Sciatic nerve (tissue), 2 donors: ENCODE data around the gene DNM2. TPM values are rescaled to one million over a fixed set of nuclear protein-coding genes. Genes with fewer than 3 reads are reported as not detected.
A peak's percentile ranks its signal among the peaks of the same experiment; 100 is the strongest.

Source experiments
- ATAC-seq: fragments of 200-7000 bp; cut with Tn5 transposase; one replicate; pipeline ENCODE4 v1.9.1; 2020; ENCODE audit warnings: mild to moderate bottlenecking, moderate library complexity
- DNase-seq: peaks from one replicate; pipeline ENCODE4 v3.0.0-alpha.2; 2020; ENCODE audit warnings: low spot score
- intact Hi-C: fragments of 100-400 bp; cut with DNase I; formaldehyde crosslinking; loops from one replicate; pipeline ENCODE4 v1.14.2; 2022
- total RNA-seq: library from RNA; stranded (reverse); fragmentation: NEBNext Ultra II Directional; extraction: Animal tissue kit (Norgen Biotek cat#: 25700); gene quantifications from one replicate; pipeline ENCODE4 v1.2.1, GENCODE V29; 2021
- donor health status: DM: no; HTN: no; CAD: no.
- donor health status: DM: no; HTN: no; CAD: no.

Gene DNM2
- total RNA-seq, 1 donor from 2014 or later, result 136 TPM

DNA sequence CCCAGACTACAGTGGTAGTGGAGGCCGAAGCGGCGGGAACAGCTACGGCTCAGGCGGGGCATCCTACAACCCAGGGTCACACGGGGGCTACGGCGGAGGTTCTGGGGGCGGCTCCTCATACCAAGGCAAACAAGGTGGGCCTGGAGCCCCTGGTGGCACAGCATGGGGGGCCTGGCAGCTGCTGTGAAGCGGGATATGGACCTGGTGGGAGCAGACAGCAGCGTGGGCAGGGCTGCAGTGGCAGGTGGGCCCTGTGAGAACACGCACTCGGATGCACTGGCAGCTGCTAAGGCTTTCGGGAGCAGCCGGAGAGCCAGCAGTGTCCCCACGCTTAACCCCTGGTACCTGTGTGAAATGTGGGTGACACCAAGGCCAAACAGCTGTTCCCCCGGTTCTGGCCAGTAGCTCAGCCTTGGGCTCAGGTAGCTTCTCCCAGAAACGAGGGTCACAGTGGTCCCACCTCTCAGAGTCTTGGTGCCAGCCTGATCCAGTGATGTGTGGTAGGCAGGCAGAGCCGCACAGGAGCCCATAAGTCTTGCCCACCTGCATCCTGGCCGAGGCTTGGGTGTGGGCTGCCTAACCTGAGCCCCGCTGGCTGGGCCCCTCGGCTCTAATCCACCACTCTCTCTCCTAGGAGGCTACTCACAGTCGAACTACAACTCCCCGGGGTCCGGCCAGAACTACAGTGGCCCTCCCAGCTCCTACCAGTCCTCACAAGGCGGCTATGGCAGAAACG lies 29.2 kb upstream of the DNM2 start:
- ATAC-seq (no peak), DNase-seq (no peak)
- intact Hi-C loops, result no loop called here

DNA sequence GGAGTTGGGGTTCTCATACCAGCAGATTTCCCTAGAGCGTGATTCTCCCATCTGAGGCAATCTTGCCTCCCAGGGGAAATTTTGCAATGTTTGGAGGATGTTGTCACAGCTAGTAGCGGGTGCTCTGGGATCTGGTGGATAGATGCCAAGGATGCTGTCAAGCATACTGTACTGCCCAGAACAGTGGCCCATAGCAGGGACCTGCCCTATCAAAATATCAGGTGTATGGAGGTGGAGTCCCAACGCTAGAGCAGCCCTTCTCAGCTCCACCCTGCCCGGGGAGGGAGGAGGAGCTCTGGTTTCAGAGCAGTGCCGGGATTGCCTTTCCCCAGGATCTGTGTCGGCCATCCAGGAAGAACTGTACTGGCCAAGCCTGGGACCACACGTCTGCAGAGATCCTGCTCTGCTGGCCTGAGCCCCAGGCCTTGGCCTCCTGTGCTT lies 27.5 kb upstream of the DNM2 start:
- no peak for DNase-seq
- intact Hi-C loops, result no loop called here
- no peak for ATAC-seq

DNA sequence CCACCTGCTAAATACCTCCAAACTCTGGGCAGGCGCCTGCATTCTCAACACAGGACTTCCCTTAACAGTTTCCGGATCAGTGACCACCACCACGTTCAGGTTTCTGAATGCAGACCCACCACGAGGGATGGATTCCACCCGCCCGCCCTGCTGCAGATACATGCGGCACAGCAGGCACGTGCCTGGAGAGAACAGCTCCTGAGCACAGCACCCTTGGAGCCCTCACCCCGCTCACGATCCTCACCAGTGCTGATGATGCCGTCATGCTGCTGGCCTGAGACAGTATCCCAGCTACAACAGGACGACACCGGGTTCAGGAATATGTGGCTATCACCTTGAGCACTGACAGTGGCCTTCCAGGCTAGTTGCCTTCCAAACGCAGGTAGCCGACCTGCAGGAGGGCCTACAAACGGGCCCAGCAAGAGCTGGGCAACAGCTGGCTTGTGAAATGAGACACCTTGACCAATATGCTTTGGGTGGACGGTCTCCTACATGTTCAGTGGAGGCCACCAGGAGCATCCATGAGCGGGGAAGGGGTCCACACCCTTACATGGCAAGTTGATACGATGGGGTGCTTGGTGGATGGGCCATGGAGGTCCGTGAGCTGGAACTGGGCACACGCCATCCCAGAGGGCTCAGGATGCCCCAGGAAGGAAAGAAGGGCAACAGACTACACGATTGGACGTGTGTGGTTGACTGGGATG lies 26.5 kb upstream of the DNM2 start:
- ATAC-seq (no peak), DNase-seq (no peak)
- intact Hi-C loops, result no loop called here

DNA sequence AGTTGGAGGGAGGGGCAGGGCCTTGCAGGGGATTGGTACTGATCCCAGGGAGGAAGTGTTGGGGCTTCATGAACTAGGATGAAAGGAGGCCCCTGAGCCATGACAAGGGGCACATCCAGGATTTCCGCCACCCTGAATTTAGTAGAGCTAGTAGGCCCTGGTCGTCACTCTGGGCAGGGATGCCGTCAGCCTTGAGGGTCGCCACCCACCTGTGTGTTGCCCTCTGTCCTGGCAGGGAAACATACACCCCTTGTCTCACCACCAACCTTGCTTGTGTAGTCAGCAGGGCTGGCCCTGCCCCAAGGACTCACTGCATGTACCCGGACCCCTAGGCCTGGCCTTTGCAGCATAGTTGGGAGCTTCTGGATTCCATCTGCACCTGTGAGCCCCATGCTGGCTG lies 26.0 kb upstream of the DNM2 start:
- intact Hi-C loops, result no loop called here
- no peak for ATAC-seq
- DNase-seq, result no peak

DNA sequence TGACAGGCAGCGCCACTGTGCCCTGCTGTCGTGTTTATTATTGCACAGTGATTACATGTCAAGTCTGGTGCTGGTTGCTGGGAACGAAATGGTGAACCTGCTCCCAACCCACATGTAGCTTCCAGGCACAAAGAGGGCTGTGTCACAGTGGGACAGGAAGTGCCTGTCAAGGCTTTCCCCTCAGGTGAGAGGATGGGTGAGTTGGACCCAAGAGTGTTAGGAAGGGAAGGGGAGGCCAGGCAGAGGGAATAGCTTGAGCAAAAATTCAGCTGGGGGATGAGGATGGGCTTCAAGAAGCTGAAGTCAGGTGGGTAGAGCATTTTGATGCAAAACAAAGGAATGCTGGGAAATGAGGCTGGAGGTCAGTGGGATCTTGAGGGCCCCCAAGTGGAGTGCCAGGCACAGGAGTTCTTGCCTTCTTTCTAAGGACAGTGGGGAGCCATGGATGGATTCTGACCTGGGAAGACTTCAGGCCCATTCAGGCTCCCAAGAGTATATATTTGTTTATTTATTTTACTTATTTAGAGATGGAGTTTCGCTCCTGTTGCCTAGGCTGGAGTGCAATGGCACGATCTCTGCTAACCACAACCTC lies 25.1 kb upstream of the DNM2 start:
- intact Hi-C loops, result no loop called here
- no peak for ATAC-seq
- DNase-seq, result no peak

DNA sequence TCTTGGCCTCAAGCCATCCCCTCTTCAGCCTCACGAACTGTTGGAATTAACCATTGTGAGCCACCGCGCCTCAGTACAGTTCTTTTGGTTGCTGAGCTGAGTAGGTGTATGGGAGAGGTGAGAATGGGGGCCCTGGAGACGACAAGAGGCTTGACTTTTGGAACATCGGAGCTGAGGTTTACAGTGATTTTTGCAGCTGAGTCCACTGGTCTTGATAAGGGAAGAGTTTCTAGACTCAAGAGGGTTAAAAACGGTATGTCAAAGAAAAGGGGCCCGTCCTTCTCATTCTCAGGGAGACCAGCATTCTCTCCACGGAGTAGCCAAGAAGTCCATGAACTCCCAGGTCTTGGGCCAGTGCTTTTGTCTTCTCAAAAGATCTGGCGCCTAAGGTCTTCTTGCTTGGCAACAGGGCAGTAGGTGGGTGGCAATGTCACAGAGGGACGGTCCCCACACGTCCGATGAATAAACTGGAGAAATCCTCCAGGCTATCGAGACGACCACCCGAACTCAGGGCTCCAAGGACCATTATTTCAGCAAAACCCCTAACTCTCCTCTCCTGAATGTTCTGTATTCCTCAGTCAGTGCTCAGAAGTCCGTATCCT lies 23.1 kb upstream of the DNM2 start:
- no peak for DNase-seq
- intact Hi-C loops, result no loop called here
- ATAC-seq, result no peak

DNA sequence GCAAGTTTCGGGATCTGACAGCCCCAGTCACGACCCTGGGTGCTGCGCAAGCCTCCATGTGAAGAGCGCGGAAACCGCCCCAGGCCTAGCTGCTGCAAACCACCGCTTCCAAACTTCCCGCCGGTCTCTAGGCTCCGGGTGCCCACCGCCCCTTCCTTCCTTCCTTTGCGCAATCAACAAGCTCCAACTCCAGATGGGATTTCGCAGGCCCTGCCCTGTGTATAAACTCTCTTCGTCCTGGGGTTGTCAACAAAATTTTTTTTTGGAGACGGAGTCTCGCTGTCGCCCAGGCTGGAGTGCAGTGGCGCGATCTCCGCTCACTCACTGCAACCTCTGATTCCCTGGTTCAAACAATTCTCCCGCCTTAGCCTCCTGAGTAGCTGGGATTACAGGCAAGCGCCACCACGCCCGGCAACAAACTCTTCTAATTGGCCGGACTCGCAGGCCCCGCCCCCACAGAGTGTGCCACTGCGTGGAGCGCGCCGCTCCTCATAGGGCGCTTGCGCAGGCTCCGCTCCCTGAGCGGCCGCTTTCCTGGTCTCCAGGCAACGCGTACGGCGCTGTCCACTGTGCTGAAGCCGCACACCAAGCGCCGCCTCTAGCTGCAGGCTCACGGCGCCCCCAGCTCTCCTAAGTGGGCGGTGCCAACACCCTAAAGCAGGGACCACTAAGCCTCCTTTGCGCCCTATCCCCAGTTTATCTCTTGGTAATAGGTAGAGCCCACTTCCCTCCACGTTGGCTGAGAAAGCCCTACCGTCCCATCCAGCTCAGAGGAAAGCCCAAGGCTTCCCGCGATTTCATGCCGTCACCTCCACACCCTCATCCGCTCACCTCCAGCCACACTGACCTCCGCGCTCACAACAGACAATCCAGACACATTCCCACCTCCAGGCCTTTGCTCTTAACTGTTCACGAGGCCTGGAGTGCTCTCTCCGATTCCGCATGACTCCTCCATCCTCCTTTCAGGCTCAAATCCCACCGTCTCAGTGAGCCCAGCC lies 22.2 kb upstream of the DNM2 start:
- ATAC-seq (peak; percentile 99), DNase-seq (peak; percentile 94)
- intact Hi-C loops, result no loop called here

DNA sequence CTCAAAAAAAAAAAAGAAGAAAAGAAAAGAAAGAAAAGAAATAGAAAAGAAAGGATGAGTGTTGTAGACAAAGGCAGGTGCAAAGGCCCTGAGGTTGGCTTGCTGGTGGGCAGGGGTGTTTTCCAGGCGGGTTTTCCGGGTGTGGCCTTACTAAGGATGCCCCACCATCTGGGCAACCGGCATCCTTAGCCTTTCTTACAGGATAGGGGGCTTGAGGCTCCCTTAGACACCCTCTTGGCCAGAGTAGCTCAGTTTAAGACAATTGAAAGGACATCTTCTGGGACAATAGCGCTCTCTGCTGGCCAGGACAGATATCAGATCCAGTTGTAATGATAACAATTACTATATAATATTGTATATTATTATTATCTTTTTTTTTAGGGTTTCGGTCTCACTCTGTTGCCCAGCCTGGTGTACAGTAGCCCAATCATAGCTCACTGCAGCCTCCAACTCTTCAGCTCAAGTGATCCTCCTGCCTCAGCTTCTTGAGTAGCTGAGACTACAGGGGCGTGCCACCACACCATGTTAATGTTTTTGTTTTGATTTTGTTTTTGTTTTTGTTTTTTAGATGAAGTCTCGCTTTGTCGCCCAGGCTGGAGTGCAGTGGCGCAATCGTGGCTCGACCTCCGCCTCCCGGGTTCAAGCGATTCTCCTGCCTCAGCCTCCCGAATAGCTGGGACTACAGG lies 18.1 kb upstream of the DNM2 start:
- ATAC-seq (no peak), DNase-seq (peak; percentile 73)
- intact Hi-C loops, result no loop called here

DNA sequence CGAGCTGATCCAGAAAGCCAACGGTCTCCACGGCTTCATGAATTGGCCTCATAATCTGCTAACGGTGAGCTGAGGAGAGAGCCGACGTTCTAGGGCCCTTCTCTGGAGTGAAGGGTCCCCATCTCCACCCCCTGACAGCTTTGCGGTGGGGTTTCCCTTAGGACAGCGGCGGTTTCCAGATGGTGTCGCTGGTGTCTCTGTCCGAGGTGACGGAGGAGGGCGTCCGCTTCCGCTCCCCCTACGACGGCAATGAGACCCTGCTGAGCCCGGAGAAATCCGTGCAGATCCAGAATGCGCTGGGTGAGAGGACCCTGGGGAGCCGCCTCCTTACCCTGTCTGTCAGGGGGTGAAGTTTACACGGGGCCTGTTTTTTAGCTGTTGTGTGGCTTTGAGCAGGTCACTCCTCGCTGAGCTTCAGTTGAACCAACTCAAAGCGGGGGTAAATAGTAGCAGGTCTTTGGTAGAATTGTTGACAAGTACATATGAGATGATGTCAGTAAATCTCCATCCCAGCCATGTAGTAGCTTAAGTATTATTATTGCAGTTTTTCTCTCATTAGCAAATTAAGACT lies 15.8 kb upstream of the DNM2 start:
- ATAC-seq (peak; percentile 17), DNase-seq (no peak)
- intact Hi-C loops, result no loop called here

DNA sequence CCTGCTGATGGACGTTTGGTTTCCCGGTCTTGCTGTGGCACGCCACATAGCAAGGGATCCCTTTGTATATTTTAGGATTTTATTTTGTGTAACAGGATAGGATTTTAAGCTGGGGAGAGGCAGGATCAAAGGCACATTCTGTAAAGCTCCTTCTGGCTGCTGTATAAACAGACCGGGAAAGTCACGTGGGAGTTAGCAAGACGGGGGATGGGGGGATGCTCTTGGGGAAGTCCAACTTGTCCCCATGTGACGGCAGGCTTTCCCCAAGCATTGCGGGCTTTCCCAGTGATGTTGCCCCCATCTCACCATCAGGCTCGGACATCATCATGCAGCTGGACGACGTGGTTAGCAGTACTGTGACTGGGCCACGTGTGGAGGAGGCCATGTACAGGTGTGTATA lies 10.9 kb upstream of the DNM2 start:
- intact Hi-C loops, result no loop called here
- no peak for ATAC-seq

DNA sequence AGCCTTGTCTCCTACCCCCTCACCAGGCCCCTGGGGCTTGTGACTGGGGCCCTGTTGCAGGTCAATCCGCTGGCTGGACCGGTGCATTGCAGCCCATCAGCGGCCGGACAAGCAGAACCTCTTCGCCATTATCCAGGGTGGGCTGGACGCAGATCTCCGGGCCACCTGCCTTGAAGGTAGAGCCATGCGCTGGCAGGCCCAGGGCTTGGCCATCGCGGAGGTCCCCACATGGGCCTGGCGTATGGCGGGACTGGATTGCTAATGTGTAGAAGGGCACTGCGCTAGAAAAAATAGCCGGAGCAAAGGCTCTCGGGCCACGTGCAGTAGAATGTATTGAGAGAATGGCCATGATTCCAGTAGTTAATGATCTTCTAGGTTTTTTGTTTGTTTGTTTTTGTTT lies 10.4 kb upstream of the DNM2 start:
- intact Hi-C loops, result no loop called here
- ATAC-seq (no peak), DNase-seq (no peak)

More for the DNA sequence above, 10.9 kb upstream of the DNM2 start:
- no peak for DNase-seq

DNA sequence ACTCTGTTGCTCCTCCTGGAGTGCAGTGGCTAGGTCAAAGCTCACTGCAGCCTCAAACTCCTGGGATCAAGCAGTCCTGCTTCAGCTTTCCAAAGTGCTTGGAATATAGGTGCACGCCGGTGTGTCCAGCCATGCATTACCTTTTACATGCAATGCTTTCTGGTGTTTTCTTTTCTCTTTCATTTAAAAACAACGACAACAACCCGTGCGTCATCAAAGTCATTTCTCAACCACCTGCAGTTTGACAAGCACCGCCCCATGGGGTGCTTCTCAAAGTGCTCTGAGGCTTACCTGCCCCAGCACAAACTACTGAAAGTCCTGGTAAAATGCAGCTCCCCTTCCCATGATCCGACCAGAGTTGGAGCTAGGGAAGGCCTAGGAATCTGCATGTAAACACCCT lies 9.6 kb upstream of the DNM2 start:
- DNase-seq, result no peak
- ATAC-seq, result no peak
- intact Hi-C loops, result no loop called here

DNA sequence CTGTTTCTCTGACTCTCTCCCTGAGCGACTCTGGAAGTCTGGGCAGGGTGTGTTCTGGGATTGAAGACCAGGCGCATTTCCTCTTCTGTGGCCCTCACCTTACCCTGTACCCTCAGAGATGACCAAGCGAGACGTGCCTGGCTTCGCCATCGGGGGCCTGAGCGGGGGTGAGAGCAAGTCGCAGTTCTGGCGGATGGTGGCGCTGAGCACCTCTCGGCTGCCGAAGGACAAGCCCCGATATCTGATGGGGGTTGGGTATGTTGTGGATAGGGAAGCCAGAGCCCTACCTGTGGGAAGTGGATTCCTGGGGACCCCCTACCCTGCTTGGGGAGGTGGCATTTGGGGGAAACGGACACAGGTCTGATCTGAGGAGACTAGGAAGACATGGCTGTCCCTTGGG lies 5.8 kb upstream of the DNM2 start:
- intact Hi-C loops, result no loop called here
- no peak for ATAC-seq
- DNase-seq, result no peak

DNA sequence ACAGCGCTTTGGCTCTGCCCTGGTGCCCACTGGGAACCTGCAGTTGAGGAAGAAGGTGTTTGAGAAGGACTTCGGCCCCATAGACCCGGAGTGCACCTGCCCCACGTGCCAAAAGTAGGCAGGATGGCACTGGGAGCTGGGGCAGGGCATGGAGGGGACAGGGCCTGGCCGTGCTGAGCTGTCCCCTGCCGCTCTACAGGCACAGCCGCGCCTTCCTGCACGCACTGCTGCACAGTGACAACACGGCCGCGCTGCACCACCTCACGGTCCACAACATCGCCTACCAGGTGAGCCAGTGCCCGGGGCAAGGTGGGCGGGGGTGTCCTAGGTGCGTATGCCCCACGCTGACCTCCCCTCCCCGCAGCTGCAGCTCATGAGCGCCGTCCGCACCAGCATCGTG lies 5.1 kb upstream of the DNM2 start:
- no peak for ATAC-seq

DNA sequence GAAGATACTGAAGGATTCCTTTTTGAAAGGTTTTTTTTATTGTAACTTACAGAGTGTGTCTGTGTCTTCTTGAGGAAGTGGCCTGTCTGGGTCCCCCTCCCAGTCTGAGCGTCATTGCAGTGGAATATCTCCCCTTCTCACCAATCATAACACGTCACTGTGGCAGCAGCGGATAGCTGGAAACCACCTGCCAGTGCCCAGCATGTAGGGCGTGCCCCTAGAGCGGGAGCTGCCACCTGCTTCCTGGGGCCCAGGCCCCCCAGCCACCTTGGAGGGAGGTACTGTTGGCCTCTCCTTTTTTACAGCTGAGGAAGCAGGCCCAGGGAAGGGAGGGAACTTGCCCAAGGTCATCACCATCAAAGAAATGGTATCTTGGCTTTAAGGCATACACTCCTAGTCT lies 4.6 kb upstream of the DNM2 start:
- ATAC-seq (no peak), DNase-seq (no peak)
- intact Hi-C loops, result no loop called here

More for the DNA sequence above, 5.1 kb upstream of the DNM2 start:
- intact Hi-C loops, result no loop called here
- DNase-seq, result no peak

DNA sequence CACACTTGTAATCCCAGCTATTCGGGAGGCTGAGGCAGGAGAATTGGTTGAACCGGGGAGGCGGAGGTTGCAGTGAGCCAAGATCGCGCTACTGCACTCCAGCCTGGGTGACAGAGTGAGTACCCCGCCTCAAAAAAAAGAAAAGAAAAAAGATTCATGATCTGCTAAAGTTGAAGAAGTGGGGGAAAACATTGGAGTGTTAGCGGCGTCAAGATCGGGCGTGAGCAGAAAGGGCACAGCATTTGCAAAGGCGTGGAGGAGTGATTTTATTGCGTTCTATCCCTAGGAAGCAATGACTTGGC lies 874 bp upstream of the DNM2 start:
- DNase-seq, result no peak
- intact Hi-C loops, result no loop called here
- ATAC-seq, result no peak

DNA sequence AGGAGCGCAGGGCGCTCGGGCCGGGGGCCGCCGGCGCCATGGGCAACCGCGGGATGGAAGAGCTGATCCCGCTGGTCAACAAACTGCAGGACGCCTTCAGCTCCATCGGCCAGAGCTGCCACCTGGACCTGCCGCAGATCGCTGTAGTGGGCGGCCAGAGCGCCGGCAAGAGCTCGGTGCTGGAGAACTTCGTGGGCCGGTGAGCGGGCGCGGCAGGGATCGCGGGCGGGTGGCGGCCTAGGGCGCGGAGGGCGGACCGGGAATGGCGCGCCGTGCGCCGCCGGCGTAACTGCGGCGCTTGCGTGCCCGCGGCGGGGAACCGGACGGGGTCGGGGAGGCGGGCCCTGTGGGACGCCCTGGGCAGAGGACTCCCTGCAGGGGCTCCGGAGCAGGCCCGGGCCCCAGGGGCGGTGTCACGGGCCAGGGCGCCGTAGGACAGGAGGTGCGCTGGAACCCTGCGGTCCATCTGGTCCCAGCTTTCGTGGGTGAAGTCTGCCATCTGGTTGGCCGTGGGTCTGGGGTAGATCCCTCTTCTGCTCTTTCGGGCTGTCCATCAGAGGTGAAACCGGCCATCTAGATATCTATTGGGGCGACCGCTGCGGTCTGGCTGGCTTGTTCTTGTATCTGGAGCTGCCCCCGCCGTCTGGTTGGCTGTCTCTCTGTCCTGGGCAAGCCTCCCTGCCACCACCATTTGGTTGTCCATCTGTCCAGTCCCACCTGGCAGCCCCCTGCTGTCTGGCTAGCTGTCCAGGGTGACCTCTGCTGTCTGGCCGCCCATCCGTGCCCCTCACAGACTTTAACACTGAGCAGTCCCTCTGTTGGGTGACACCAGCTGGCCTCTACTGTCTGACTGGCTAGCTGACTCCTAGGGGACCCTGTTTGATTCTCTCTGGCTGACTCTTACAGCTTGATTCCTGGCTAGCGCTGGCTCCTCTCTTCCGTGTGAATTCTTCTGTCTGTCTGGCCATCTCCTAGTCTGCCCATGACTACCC lies 622 bp downstream of the DNM2 start:
- ATAC-seq, result no peak
- DNase-seq, result peak; percentile 69
- intact Hi-C loops, result no loop called here
